Karpas-422 (cell line): Measurements from ENCODE around the gene SLC11A1. TPM values are rescaled to one million over a fixed set of nuclear protein-coding genes. Genes with fewer than 3 reads are reported as not detected.

Experiments used
- DNase-seq: peaks from one replicate; pipeline ENCODE4 v3.0.0-alpha.2; 2015
- H2AFZ ChIP-seq: fragments of 200-600 bp; sonication (generic); 2 replicates; pipeline ENCODE4 v1.6.1; 2014; ENCODE audit warnings: antibody characterized with exemption, low read length, mixed read lengths
- H3K27ac ChIP-seq: fragments of 200-600 bp; sonication (generic); 2 replicates; pipeline ENCODE4 v1.5.1; 2014; ENCODE audit warnings: mild to moderate bottlenecking, low read length, moderate library complexity
- H3K27me3 ChIP-seq: fragments of 200-600 bp; sonication (generic); 2 replicates; pipeline ENCODE4 v1.6.1; 2014; ENCODE audit warnings: low read length, mixed read lengths
- H3K36me3 ChIP-seq: fragments of 200-600 bp; sonication (generic); 2 replicates; pipeline ENCODE4 v1.6.1; 2014; ENCODE audit warnings: low read length, mixed read lengths; ENCODE audit not compliant: insufficient read depth
- H3K4me1 ChIP-seq: fragments of 200-600 bp; sonication (generic); 2 replicates; pipeline ENCODE4 v1.6.1; 2014; ENCODE audit warnings: mild to moderate bottlenecking, low read length, mixed read lengths
- H3K4me2 ChIP-seq: fragments of 200-600 bp; sonication (generic); 2 replicates; pipeline ENCODE4 v1.6.1; 2014; ENCODE audit warnings: low read length, low read depth, mild to moderate bottlenecking; ENCODE audit not compliant: poor library complexity, severe bottlenecking
- H3K4me3 ChIP-seq: fragments of 200-600 bp; sonication (generic); 2 replicates; pipeline ENCODE4 v1.5.1; 2014; ENCODE audit warnings: mild to moderate bottlenecking, antibody characterized with exemption, low read length, mixed read lengths
- H3K79me2 ChIP-seq: fragments of 200-600 bp; sonication (generic); 2 replicates; pipeline ENCODE4 v1.6.1; 2014; ENCODE audit warnings: mild to moderate bottlenecking, low read length, mixed read lengths
- H3K9ac ChIP-seq: fragments of 200-600 bp; sonication (generic); 2 replicates; pipeline ENCODE4 v1.6.0; 2014; ENCODE audit warnings: low read length
- H3K9me2 ChIP-seq: fragments of 200-600 bp; sonication (generic), shearing (Covaris generic); replicated peaks from 2 replicates; pipeline ENCODE4 v1.6.0; 2014; ENCODE audit warnings: mild to moderate bottlenecking, low read length, moderate library complexity; ENCODE audit not compliant: insufficient read depth
- H3K9me3 ChIP-seq: fragments of 300-700, 200-600 bp; sonication (generic); 2 replicates; pipeline ENCODE4 v1.6.1; 2014; ENCODE audit warnings: low read length, mixed read lengths
- H4K20me1 ChIP-seq: fragments of 200-600 bp; sonication (generic); 2 replicates; pipeline ENCODE4 v1.6.1; 2014; ENCODE audit warnings: mild to moderate bottlenecking, antibody characterized with exemption, low read length, low read depth; ENCODE audit not compliant: insufficient read depth
- total RNA-seq: library from RNA; depleted of rRNA; stranded (reverse); fragments of >200 nt; shearing (Covaris generic); gene quantifications from 2 replicates; pipeline ENCODE4 v1.2.3, GENCODE V29; 2014; ENCODE audit warnings: low replicate concordance

The SLC11A1 gene
- total RNA-seq, 1 experiment from 2014 or later: not detected

DNA sequence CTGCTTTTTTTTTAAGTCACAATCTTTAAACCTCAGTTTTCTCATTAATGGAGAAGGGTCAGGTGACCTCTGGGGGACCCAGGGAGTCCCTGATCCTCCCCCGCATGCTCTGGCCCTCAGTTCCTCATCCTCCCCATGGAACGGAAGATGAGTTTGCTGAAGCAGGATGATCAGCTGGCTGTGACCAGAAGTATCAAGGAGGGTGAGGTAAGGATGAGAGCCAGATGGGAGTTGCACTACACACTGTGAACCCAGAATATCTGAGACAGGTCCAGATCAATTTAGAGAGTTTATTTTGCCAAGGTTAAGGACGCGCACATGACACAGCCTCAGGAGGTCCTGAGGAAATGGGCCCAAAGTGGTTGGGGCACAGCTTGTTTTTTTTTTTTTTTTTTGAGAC lies 21.6 kb upstream of the SLC11A1 start:
- Histone ChIP-seq H3K9me2 (no peaks in the 10 kb centered on the region), H3K4me2 (no peak overlapping the region), H3K9ac (no peak overlapping the region), H2AFZ (no peak overlapping the region), H3K79me2 (no peaks in the 10 kb centered on the region), H3K27me3 (no peaks in the 10 kb centered on the region), H3K36me3 (no peaks in the 10 kb centered on the region), H4K20me1 (no peaks in the 10 kb centered on the region), H3K27ac (no peak overlapping the region), H3K9me3 (no peaks in the 10 kb centered on the region), H3K4me1 (no peaks in the 10 kb centered on the region), H3K4me3 (no peak overlapping the region)
- DNase-seq: no peak

DNA sequence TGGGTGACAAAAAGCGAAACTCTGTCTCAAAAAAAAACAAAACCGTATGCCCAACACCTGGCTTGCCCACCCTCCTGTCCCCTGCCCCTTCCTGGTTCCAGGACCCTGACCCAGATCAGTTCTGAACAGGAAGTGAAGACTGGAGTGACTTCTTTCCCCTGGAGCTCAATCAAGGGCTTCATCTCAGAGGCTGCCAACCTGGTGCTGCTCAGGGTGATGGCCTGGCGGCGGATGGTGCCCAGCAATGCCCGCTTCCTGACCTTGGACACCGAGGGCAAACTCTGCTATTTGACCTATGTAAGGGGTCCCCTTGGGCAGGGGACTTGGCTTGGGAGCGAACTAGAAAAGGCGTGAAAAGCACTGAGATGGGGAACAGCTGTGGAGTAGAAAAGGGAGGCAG lies 19.5 kb upstream of the SLC11A1 start:
- Histone ChIP-seq H3K4me1 (peaks cover 6% of the 10 kb centered on the region), H3K36me3 (no peaks in the 10 kb centered on the region), H3K9me3 (no peaks in the 10 kb centered on the region), H2AFZ (no peak overlapping the region), H3K79me2 (no peaks in the 10 kb centered on the region), H3K9ac (no peak overlapping the region), H3K4me3 (no peak overlapping the region), H3K27ac (no peak overlapping the region), H3K4me2 (no peak overlapping the region), H4K20me1 (no peaks in the 10 kb centered on the region), H3K27me3 (no peaks in the 10 kb centered on the region; the same call in 1 of the 2 replicates), H3K9me2 (no peaks in the 10 kb centered on the region)
- no peak for DNase-seq

DNA sequence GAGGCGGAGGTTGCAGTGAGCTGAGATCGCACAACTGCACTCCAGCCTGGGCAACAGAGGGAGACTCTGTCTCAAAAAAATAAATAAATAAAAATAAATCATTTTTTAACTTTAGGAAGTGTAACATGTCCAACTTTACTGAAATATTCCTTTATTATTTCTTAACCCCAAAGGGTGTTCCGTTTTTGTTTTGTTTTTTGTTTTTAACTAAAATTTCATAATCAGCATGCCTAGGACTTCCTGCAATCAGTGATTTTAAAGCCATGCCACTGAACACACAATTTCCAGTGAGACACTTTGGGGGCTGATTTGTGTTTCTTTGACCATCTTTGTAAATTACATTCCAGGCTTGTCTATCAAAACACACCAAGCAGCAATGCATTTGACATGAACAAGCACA lies 18.3 kb upstream of the SLC11A1 start:
- no peaks in the 10 kb centered on the region for H3K36me3 ChIP-seq
- no peak overlapping the region for H3K27ac ChIP-seq
- no peak overlapping the region for H3K9ac ChIP-seq

GRCh38 chr2:218364196-218364595 lies 17.9 kb upstream of the SLC11A1 start:
- Histone ChIP-seq H3K9me2 (no peaks in the 10 kb centered on the region), H3K4me2 (no peak overlapping the region), H3K27me3 (no peaks in the 10 kb centered on the region; the same call in 1 of the 2 replicates), H2AFZ (no peak overlapping the region), H3K9me3 (no peaks in the 10 kb centered on the region), H3K4me3 (no peak overlapping the region), H3K9ac (no peak overlapping the region), H3K79me2 (no peaks in the 10 kb centered on the region), H3K4me1 (peaks cover 22% of the 10 kb centered on the region), H3K27ac (no peak overlapping the region), H4K20me1 (no peaks in the 10 kb centered on the region), H3K36me3 (no peaks in the 10 kb centered on the region)
- no peak for DNase-seq

More for the DNA sequence above, 18.3 kb upstream of the SLC11A1 start:
- H3K4me2 ChIP-seq: no peak overlapping the region
- DNase-seq: no peak
- H3K9me3 ChIP-seq: no peaks in the 10 kb centered on the region
- H3K4me3 ChIP-seq: no peak overlapping the region
- H4K20me1 ChIP-seq: no peaks in the 10 kb centered on the region
- H3K79me2 ChIP-seq: no peaks in the 10 kb centered on the region
- no peaks in the 10 kb centered on the region for H3K9me2 ChIP-seq
- peaks cover 17% of the 10 kb centered on the region for H3K4me1 ChIP-seq
- H2AFZ ChIP-seq: no peak overlapping the region
- H3K27me3 ChIP-seq: no peaks in the 10 kb centered on the region; the same call in 1 of the 2 replicates

DNA sequence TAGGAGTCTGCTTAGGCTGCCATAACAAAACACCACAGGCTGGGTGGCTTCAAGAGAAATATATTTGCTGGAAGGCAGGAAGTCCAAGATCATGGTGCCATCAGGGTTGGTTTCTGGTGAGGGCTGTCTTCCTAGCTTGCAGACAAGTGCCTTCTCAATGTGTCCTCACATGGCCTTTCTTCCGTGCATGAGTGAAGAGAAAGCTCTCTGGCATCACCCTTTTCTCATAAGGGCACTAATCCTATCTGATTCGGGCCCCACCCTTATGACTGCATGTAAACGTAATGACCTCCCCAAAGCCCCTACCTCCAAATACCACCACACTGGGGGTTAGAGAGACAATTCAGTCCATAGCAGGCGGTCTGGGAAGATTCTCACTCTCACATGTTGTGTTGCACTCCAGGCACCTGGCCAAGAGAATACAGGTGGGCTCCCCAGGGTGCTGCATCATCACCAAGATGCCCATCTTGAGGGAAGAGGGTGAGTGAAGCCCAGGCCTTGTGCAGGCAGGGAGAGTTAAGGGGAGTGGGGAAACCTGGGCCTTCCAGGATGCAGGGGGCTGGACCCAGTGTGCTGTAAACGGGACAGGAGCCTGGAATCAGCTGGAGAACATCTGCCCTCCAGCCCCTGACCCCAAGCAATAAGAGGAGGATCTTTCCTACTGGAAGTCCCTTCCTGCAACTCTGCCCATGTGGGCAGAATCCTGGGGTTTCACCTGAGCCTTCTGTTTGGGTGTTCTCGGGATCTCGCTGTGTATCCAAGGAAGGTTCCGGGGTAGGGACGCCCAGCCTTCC lies 15.3 kb upstream of the SLC11A1 start:
- H3K79me2 ChIP-seq: no peaks in the 10 kb centered on the region
- no peaks in the 10 kb centered on the region for H3K9me2 ChIP-seq
- peak overlapping the region; percentile 67 for H3K4me3 ChIP-seq
- H3K27ac ChIP-seq: no peak overlapping the region
- no peaks in the 10 kb centered on the region for H3K9me3 ChIP-seq
- DNase-seq: no peak
- peaks cover 47% of the 10 kb centered on the region for H3K4me1 ChIP-seq
- H3K36me3 ChIP-seq: no peaks in the 10 kb centered on the region
- H3K9ac ChIP-seq: peak overlapping the region; percentile 69; the same call in 1 of the 2 replicates
- H3K4me2 ChIP-seq: peak overlapping the region; percentile 81
- H3K27me3 ChIP-seq: no peaks in the 10 kb centered on the region; the same call in 1 of the 2 replicates
- H4K20me1 ChIP-seq: no peaks in the 10 kb centered on the region
- peak overlapping the region; percentile 98; the same call in 1 of the 2 replicates for H2AFZ ChIP-seq

DNA sequence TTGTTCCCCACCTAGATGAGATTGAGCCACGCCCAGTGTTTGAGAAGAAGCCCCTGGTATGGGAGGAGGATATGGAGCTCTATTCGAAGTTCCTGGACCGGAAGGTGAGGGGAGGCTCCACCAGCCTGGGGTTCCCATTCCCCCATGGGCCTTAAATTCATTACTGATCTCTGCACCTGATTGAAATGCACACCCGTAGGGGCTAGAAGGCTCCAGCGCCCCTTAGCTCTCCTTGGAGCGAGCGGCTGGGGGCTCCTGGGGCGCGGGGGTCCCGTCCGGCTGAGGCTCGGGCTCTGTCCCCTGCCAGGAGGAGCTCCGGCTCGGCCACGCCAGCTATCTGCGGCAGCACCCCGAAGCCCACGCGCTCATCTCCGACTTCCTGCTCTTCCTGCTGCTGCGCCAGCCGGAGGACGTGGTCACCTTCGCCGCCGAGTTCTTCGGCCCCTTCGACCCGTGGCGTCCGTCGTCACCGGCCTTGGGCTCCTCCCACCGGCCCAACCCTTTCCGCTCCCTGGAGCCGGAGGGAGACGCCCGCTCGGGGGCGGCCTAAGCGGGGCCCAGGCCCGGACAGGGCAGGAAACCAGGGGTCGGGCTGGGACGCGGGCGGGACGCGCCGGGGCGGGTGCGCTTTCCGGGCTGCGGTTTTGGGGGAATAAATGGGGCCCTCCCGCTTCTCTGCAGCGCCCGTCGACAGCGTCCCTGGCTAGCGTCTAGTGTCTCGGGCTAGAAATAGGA lies 14.5 kb upstream of the SLC11A1 start:
- H3K4me1 ChIP-seq: peaks cover 50% of the 10 kb centered on the region
- H3K79me2 ChIP-seq: no peaks in the 10 kb centered on the region
- no peaks in the 10 kb centered on the region for H4K20me1 ChIP-seq
- H3K36me3 ChIP-seq: no peaks in the 10 kb centered on the region
- H3K9ac ChIP-seq: peak overlapping the region; percentile 69
- H3K27me3 ChIP-seq: no peaks in the 10 kb centered on the region; the same call in 1 of the 2 replicates
- H2AFZ ChIP-seq: peak overlapping the region; percentile 98
- peak overlapping the region; percentile 81 for H3K4me2 ChIP-seq
- H3K4me3 ChIP-seq: peak overlapping the region; percentile 67
- peak; percentile 81 for DNase-seq
- H3K9me2 ChIP-seq: no peaks in the 10 kb centered on the region
- no peak overlapping the region for H3K27ac ChIP-seq
- no peaks in the 10 kb centered on the region for H3K9me3 ChIP-seq

- no peak for DNase-seq
- peak overlapping the region; percentile 98; the same call in 1 of the 2 replicates for H2AFZ ChIP-seq
- H3K79me2 ChIP-seq: no peaks in the 10 kb centered on the region
- peak overlapping the region; percentile 81 for H3K4me2 ChIP-seq
- no peaks in the 10 kb centered on the region for H4K20me1 ChIP-seq
- no peaks in the 10 kb centered on the region for H3K9me3 ChIP-seq
- no peaks in the 10 kb centered on the region for H3K9me2 ChIP-seq
- H3K36me3 ChIP-seq: no peaks in the 10 kb centered on the region
- H3K9ac ChIP-seq: peak overlapping the region; percentile 69
- peaks cover 50% of the 10 kb centered on the region for H3K4me1 ChIP-seq
- no peaks in the 10 kb centered on the region; the same call in 1 of the 2 replicates for H3K27me3 ChIP-seq
- H3K27ac ChIP-seq: no peak overlapping the region
- peak overlapping the region; percentile 67 for H3K4me3 ChIP-seq
Measured at GRCh38 chr2:218368150-218368528, 13.9 kb upstream of the SLC11A1 start.

DNA sequence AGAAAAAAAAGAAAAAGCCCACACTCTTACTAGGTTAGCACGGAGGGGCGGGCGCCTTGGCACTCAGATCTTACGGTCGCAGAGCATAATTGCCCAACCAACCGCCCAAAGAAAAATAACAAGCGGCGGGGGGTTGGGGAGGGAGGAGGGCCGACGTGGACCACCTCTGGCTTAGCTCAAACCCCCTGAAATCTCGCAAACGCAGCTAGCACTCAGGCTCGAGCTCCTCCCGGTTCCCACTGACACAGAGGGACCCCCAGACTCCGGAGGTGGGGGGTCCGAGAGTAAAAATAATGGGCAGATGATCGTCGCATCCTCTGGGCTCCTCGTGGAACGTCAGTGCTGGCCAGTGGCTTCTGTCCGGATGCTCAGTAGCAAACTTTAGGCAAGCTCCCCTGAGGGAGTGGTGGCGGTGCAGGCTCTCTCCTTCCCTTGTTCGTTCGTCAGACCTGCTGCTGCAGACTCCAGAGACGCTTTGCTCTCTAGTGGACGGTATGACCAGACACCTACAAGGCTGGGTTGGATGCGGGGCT lies 13.4 kb upstream of the SLC11A1 start:
- no peaks in the 10 kb centered on the region for H3K9me3 ChIP-seq
- H3K27ac ChIP-seq: peak overlapping the region; percentile 88
- H3K36me3 ChIP-seq: no peaks in the 10 kb centered on the region
- H3K9ac ChIP-seq: peak overlapping the region; percentile 7; the same call in 1 of the 2 replicates
- no peak overlapping the region for H3K4me3 ChIP-seq
- no peaks in the 10 kb centered on the region for H3K79me2 ChIP-seq
- no peak overlapping the region for H2AFZ ChIP-seq
- no peak for DNase-seq
- H4K20me1 ChIP-seq: no peaks in the 10 kb centered on the region
- peak overlapping the region; percentile 81 for H3K4me2 ChIP-seq
- H3K27me3 ChIP-seq: no peaks in the 10 kb centered on the region; the same call in 1 of the 2 replicates
- peaks cover 50% of the 10 kb centered on the region for H3K4me1 ChIP-seq
- no peaks in the 10 kb centered on the region for H3K9me2 ChIP-seq
